Measurements from ENCODE around the gene STUB1. TPM values are rescaled to one million over a fixed set of nuclear protein-coding genes. Genes with fewer than 3 reads are reported as not detected.

Gene STUB1
- polyA plus RNA-seq, 10 donors = 73.3 to 119 (median 98.5) TPM

- DNase-seq = no peak
Observed at GRCh38 chr16:721765-722540, 41.7 kb downstream of the STUB1 start.

- DNase-seq = no peak
Observed at GRCh38 chr16:722835-723633, 42.8 kb downstream of the STUB1 start.

GRCh38 chr16:723695-724094, 43.5 kb downstream of the STUB1 start:
- no peak for DNase-seq

GRCh38 chr16:724188-725040, 44.2 kb downstream of the STUB1 start:
- DNase-seq = no peak

- DNase-seq = no peak
Observed at GRCh38 chr16:725041-725376, 44.8 kb downstream of the STUB1 start.

GRCh38 chr16:725463-726187, 45.4 kb downstream of the STUB1 start:
- no peak for DNase-seq

GRCh38 chr16:726188-726437, 45.9 kb downstream of the STUB1 start:
- no peak for DNase-seq

GRCh38 chr16:726438-727290, 46.5 kb downstream of the STUB1 start, which contains the start of the genes CCDC78 and HAGHL:
Gene CCDC78 (minus strand): TSS chr16:726443. CDS start chr16:726367, 76 bp downstream.
Gene HAGHL (plus strand): TSS chr16:727106. CDS start chr16:727510, 404 bp downstream.
- peak in 1 of 3 donors; percentile 46 for DNase-seq

- DNase-seq = peak in 1 of 3 donors; percentile 45
Observed at GRCh38 chr16:727291-727977, 47.2 kb downstream of the STUB1 start.

GRCh38 chr16:728131-728889, 48.1 kb downstream of the STUB1 start:
- peak in 1 of 3 donors; percentile 71 for DNase-seq

GRCh38 chr16:728890-729744, 48.9 kb downstream of the STUB1 start:
- no peak for DNase-seq

GRCh38 chr16:729768-730665, 49.8 kb downstream of the STUB1 start:
- no peak for DNase-seq

- DNase-seq = no peak
Observed at GRCh38 chr16:730666-731509, 50.7 kb downstream of the STUB1 start.

GRCh38 chr16:732332-732731, 52.1 kb downstream of the STUB1 start:
- no peak for DNase-seq

Measured in muscle of back (tissue), 11 donors.